Endodermal cell (in vitro differentiated cells): Measurements from ENCODE around the gene YIF1A. TPM values are rescaled to one million over a fixed set of nuclear protein-coding genes. Genes with fewer than 3 reads are reported as not detected.

Experiments
- DNase-seq: peaks from one replicate; pipeline ENCODE4 v3.0.0-alpha.2; 2017
- H3K27ac ChIP-seq: 2 replicates; pipeline ENCODE4 v1.5.1; 2013; ENCODE audit warnings: mild to moderate bottlenecking, low read depth, low read length, moderate library complexity
- H3K27me3 ChIP-seq: 2 replicates; pipeline ENCODE4 v1.6.1; 2013; ENCODE audit warnings: mild to moderate bottlenecking, low read length, moderate library complexity; ENCODE audit not compliant: insufficient read depth, control insufficient read depth, poor library complexity, severe bottlenecking
- H3K36me3 ChIP-seq: 2 replicates; pipeline ENCODE4 v1.7.0; 2013; ENCODE audit warnings: mild to moderate bottlenecking, low read length, moderate library complexity; ENCODE audit not compliant: control insufficient read depth, insufficient read depth
- H3K4me1 ChIP-seq: one replicate; pipeline ENCODE4 v1.7.0; 2013; ENCODE audit warnings: low read length; ENCODE audit not compliant: control insufficient read depth, insufficient read depth
- H3K4me3 ChIP-seq: 2 replicates; pipeline ENCODE4 v1.5.1; 2013; ENCODE audit warnings: mild to moderate bottlenecking, low read length, moderate library complexity
- H3K9ac ChIP-seq: 2 replicates; pipeline ENCODE4 v1.6.1; 2013; ENCODE audit warnings: mild to moderate bottlenecking, low read length, moderate library complexity; ENCODE audit not compliant: poor library complexity, severe bottlenecking; ENCODE audit errors: extremely low read depth
- H3K9me3 ChIP-seq: 2 replicates; pipeline ENCODE4 v1.6.1; 2013; ENCODE audit warnings: mild to moderate bottlenecking, low read length, moderate library complexity; ENCODE audit not compliant: control insufficient read depth
- H3K27ac Mint-ChIP-seq: 2 replicates; pipeline ENCODE4 v1.8.0; 2020; ENCODE audit warnings: mixed read lengths
- H3K27me3 Mint-ChIP-seq: 2 replicates; pipeline ENCODE4 v1.8.0; 2021; ENCODE audit warnings: mild to moderate bottlenecking, mixed read lengths; ENCODE audit not compliant: insufficient read depth
- H3K36me3 Mint-ChIP-seq: 2 replicates; pipeline ENCODE4 v1.8.0; 2020; ENCODE audit warnings: low read depth, mixed read lengths
- H3K4me1 Mint-ChIP-seq: 2 replicates; pipeline ENCODE4 v1.8.0; 2020; ENCODE audit warnings: mixed read lengths
- H3K4me3 Mint-ChIP-seq: 2 replicates; pipeline ENCODE4 v1.8.0; 2020; ENCODE audit warnings: mild to moderate bottlenecking, moderate library complexity, mixed read lengths
- H3K9me3 Mint-ChIP-seq: 2 replicates; pipeline ENCODE4 v1.8.0; 2020; ENCODE audit warnings: mild to moderate bottlenecking, mixed read lengths
- CTCF ChIP-seq: fragments of 200-600 bp; sonication (generic); conservative IDR thresholded peaks from 2 replicates; pipeline ENCODE4 v1.5.0; 2021; ENCODE audit warnings: antibody characterized with exemption, mild to moderate bottlenecking
- WGBS, 2 experiments: methylation state at CpG; one replicate each; pipeline versions ENCODE4 v1.1.5 to v1.1.7; 2013; ENCODE audit warnings: missing lambda C conversion rate in 2 of 2, mixed read lengths in 1 of 2; ENCODE audit not compliant: insufficient coverage in 1 of 2, insufficient read length in 1 of 2; 5-methylcytosine and 5-hydroxymethylcytosine counted together
- total RNA-seq, 2 donors: library from RNA; stranded (reverse); fragmentation: NEBNext Ultra II Directional in 1 of 2; extraction: Animal tissue kit (Norgen Biotek cat#: 25700) in 1 of 2; gene quantifications; 2 replicates in 1 of 2; 3 replicates in 1 of 2; pipeline ENCODE4 v1.2.1, GENCODE V29; 2021

YIF1A gene
- total RNA-seq, 2 donors from 2014 or later, result 70.6 to 80.1 TPM

DNA sequence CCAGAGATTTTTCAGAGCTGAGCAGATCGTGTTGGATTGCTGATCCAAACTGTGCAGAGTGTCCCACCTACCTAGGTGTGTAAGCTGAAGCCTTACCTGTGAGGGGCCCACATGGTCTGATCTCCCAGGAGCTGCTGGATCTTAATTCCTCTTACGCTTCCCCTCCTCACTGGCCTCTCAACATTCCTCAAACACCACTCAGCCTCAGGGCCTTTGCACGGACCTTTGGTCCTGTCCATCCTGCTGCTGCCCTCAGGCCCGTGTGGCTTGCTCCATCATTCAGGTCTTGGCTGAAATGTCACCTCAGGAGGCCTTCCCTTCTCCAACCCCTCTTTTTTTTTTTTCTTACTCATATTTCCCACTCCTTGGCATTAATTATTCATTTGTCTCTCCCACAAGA, 41.6 kb downstream of the YIF1A start:
- no peaks in the 10 kb centered on the region for H3K9me3 ChIP-seq
- no peaks in the 10 kb centered on the region for H3K27me3 Mint-ChIP-seq
- no peak overlapping the region for H3K27ac ChIP-seq
- no peak for TF ChIP-seq CTCF
- no peak overlapping the region for H3K9ac ChIP-seq
- peaks cover 5% of the 10 kb centered on the region for H3K4me1 Mint-ChIP-seq
- H3K4me1 ChIP-seq, result no peaks in the 10 kb centered on the region
- H3K36me3 Mint-ChIP-seq, result peaks cover 23% of the 10 kb centered on the region
- no peaks in the 10 kb centered on the region for H3K27me3 ChIP-seq
- no peak overlapping the region for H3K27ac Mint-ChIP-seq
- peaks cover 22% of the 10 kb centered on the region for H3K36me3 ChIP-seq
- WGBS, 2 experiments, result 95 to 96% methylated on average over 3 to 4 of the region's 4 CpGs
- H3K9me3 Mint-ChIP-seq, result no peaks in the 10 kb centered on the region
- H3K4me3 Mint-ChIP-seq, result no peak overlapping the region
- no peak overlapping the region for H3K4me3 ChIP-seq
- no peak for DNase-seq

DNA sequence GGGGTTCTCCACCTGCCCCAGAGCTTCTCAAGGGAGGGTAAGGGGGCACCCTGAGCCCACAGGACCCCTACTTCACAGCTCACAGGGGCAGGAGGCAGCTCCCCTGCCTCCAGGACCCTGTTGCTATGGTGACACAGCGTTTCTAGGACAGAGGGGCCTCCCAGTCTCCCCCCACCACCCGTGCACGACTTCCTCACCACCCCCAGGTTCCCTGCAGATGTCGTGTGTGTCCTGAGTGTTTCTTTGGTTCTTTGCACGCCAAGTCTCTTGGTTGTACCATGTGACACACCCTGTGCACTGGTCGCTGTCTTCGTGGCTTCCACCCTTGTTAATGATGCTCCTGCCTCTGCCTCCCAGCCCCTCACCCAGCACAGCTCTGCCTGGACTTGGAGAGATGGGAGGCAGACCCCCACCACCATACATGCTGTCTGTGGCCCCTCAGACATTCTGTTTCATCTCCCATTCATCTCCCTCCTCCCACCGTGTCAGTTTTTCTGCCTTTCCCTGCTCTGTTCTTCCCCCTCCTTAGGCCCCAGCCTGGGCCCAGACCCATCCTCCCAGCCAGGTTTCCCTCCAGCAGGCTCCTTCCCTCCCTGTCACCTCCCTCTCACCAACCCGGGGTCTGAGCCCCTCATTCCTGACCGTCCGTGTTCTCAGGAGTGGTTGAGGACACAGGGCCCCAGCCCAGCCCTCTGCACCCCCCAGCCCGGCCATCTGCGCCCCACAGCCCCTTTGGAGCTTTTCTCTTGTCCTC, 45.0 kb downstream of the YIF1A start:
- peaks cover 40% of the 10 kb centered on the region for H3K36me3 Mint-ChIP-seq
- no peaks in the 10 kb centered on the region for H3K4me1 ChIP-seq
- no peak overlapping the region for H3K27ac Mint-ChIP-seq
- H3K27me3 Mint-ChIP-seq, result no peaks in the 10 kb centered on the region
- 92 to 93% methylated on average over 11 to 13 of the region's 13 CpGs for WGBS, 2 experiments
- no peak for DNase-seq
- H3K9me3 ChIP-seq, result no peaks in the 10 kb centered on the region
- H3K9ac ChIP-seq, result no peak overlapping the region
- H3K36me3 ChIP-seq, result peaks cover 40% of the 10 kb centered on the region
- H3K4me3 ChIP-seq, result no peak overlapping the region
- no peak overlapping the region for H3K4me3 Mint-ChIP-seq
- no peaks in the 10 kb centered on the region for H3K4me1 Mint-ChIP-seq
- no peak overlapping the region for H3K27ac ChIP-seq
- TF ChIP-seq CTCF, result no peak
- no peaks in the 10 kb centered on the region for H3K27me3 ChIP-seq
- no peaks in the 10 kb centered on the region for H3K9me3 Mint-ChIP-seq

- no peaks in the 10 kb centered on the region for H3K4me1 Mint-ChIP-seq
- TF ChIP-seq CTCF, result no peak
- H3K4me3 ChIP-seq, result no peak overlapping the region
- no peak overlapping the region for H3K27ac ChIP-seq
- no peaks in the 10 kb centered on the region for H3K9me3 Mint-ChIP-seq
- DNase-seq, result no peak
- H3K4me3 Mint-ChIP-seq, result no peak overlapping the region
- no peaks in the 10 kb centered on the region for H3K9me3 ChIP-seq
- H3K9ac ChIP-seq, result no peak overlapping the region
- H3K27ac Mint-ChIP-seq, result no peak overlapping the region
- H3K27me3 ChIP-seq, result no peaks in the 10 kb centered on the region
- H3K36me3 Mint-ChIP-seq, result peaks cover 39% of the 10 kb centered on the region
- H3K27me3 Mint-ChIP-seq, result no peaks in the 10 kb centered on the region
- peaks cover 38% of the 10 kb centered on the region for H3K36me3 ChIP-seq
- 92 to 100% methylated on average over 12 to 14 of the region's 14 CpGs for WGBS, 2 experiments
- H3K4me1 ChIP-seq, result no peaks in the 10 kb centered on the region
These were observed 46.7 kb downstream of the YIF1A start for GRCh38 chr11:66242095-66242765.
